WERI-Rb-1 (cell line): ENCODE data around the gene CALN1.

ENCODE experiments used
- DNase-seq: peaks from one replicate; pipeline ENCODE4 v3.0.0-alpha.2; 2020
- H3K27ac ChIP-seq: fragments of 250-450 bp; sonication (Bioruptor Pico); 2 replicates; pipeline ENCODE4 v1.5.1; 2020; ENCODE audit warnings: mild to moderate bottlenecking, moderate library complexity
- H3K27me3 ChIP-seq: fragments of 250-450 bp; sonication (Bioruptor Pico); 2 replicates; pipeline ENCODE4 v1.5.1; 2021; ENCODE audit warnings: mild to moderate bottlenecking, low read depth, moderate library complexity; ENCODE audit not compliant: insufficient read depth, severe bottlenecking
- H3K36me3 ChIP-seq: fragments of 250-450 bp; sonication (Bioruptor Pico); 2 replicates; pipeline ENCODE4 v1.5.1; 2020; ENCODE audit warnings: mild to moderate bottlenecking, moderate library complexity
- H3K4me3 ChIP-seq: 2 replicates; pipeline ENCODE4 v1.5.1; 2011; ENCODE audit warnings: low read depth, mild to moderate bottlenecking, control low read depth, low read length
- H3K9me3 ChIP-seq: fragments of 250-450 bp; sonication (Bioruptor Pico); 2 replicates; pipeline ENCODE4 v1.5.1; 2021; ENCODE audit warnings: mild to moderate bottlenecking, moderate library complexity; ENCODE audit not compliant: severe bottlenecking
- TF ChIP-seq, protein P1 (sequence below): IDR thresholded peaks from 2 replicates; pipeline ENCODE4 v1.5.1; 2011; ENCODE audit warnings: low read depth, mild to moderate bottlenecking, control low read depth, inconsistent platforms, low read length

The CALN1 gene

DNA sequence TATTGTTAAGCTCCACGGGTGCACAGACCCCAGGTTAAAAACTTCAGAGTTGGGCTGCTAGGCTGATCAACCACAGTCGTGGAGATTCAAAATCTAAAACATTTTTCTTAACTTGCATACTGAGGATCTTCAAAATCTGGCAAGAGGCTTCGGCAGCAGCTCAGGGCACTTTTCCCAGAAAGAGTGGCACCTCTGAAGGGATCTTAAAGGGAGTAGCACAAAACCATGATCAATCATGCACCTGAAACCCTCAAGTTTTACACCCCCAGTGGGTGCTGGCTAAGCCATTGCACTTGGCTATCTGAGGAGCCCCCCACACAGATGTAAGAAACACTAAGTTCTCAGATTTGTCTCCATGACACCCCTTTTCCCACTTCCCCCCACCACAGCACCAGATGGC is 151.7 kb downstream of the CALN1 start:
- peaks cover 14% of the 10 kb centered on the region for H3K27me3 ChIP-seq
- no peak overlapping the region for H3K27ac ChIP-seq
- TF ChIP-seq, protein P1, sequence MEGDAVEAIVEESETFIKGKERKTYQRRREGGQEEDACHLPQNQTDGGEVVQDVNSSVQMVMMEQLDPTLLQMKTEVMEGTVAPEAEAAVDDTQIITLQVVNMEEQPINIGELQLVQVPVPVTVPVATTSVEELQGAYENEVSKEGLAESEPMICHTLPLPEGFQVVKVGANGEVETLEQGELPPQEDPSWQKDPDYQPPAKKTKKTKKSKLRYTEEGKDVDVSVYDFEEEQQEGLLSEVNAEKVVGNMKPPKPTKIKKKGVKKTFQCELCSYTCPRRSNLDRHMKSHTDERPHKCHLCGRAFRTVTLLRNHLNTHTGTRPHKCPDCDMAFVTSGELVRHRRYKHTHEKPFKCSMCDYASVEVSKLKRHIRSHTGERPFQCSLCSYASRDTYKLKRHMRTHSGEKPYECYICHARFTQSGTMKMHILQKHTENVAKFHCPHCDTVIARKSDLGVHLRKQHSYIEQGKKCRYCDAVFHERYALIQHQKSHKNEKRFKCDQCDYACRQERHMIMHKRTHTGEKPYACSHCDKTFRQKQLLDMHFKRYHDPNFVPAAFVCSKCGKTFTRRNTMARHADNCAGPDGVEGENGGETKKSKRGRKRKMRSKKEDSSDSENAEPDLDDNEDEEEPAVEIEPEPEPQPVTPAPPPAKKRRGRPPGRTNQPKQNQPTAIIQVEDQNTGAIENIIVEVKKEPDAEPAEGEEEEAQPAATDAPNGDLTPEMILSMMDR: no peak
- H3K9me3 ChIP-seq: no peaks in the 10 kb centered on the region
- no peak for DNase-seq
- H3K4me3 ChIP-seq: no peak overlapping the region
- H3K36me3 ChIP-seq: no peaks in the 10 kb centered on the region

DNA sequence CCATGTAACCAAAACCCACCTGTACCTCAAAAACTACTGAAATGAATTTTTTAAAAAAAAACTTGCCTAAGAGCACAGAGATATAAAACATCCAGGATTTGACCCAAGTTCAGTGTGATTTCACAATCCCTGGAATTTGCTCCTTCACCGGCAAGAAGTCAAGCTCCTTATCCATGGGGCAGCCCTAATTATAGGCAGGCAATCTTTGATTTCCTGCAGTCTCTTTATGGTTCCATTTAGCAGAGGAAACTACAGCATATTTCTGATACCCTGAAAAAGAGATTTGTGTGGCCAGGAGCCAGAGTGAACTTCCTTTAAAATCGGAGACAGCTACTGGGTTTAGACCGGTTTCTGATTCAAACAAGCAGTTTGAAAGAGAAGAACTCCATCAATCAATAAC is 154.1 kb downstream of the CALN1 start:
- peaks cover 14% of the 10 kb centered on the region for H3K27me3 ChIP-seq
- TF ChIP-seq, protein P1: no peak

DNA sequence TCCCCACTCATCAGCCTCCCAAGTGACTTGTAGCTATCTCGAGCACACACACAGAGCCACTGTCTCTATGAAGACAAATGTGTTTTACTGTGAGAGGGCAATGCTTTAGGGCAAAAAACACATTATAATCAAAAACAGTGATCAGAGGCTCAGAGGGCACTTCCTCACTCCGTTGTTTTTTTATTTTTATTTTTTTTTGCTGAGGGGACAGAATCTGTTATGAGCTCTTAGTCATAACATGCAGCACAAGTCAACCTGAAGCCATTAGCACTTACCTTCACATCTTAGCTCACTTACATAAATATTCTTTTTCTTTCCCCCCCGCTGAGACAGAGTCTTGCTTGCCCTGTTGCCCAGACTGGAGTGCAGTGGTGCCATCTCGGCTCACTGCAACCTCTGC is 157.7 kb downstream of the CALN1 start:
- TF ChIP-seq, protein P1: no peak
- H3K27ac ChIP-seq: no peak overlapping the region
- no peaks in the 10 kb centered on the region for H3K36me3 ChIP-seq
- no peak overlapping the region for H3K4me3 ChIP-seq
- H3K27me3 ChIP-seq: peaks cover 8% of the 10 kb centered on the region
- no peaks in the 10 kb centered on the region for H3K9me3 ChIP-seq
- no peak for DNase-seq

More for the DNA sequence above, 154.1 kb downstream of the CALN1 start:
- H3K36me3 ChIP-seq: no peaks in the 10 kb centered on the region
- no peak overlapping the region for H3K27ac ChIP-seq
- DNase-seq: no peak
- H3K9me3 ChIP-seq: no peaks in the 10 kb centered on the region
- H3K4me3 ChIP-seq: no peak overlapping the region

DNA sequence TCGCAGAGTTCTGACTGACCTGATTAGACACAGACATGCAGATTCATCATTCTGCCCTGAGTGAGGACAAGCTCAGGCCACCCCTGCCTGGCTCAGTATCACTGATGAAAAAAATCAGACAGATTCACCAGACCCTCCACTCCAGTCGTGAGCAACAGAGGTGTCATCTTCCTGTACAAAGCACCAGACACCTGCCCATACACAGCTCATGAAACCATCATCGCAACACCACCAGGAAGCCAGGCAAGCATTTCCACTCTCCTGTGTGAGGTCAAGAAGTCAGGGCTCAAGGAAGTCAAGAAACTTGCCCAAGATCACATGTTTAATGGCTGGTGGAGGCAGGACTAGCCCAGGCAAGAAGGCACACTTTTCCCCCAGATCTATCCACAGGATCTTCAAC is 163.0 kb downstream of the CALN1 start:
- Histone ChIP-seq H3K9me3 (no peaks in the 10 kb centered on the region), H3K27ac (no peak overlapping the region), H3K27me3 (no peaks in the 10 kb centered on the region), H3K36me3 (no peaks in the 10 kb centered on the region), H3K4me3 (no peak overlapping the region)
- TF ChIP-seq, protein P1: no peak
- no peak for DNase-seq

DNA sequence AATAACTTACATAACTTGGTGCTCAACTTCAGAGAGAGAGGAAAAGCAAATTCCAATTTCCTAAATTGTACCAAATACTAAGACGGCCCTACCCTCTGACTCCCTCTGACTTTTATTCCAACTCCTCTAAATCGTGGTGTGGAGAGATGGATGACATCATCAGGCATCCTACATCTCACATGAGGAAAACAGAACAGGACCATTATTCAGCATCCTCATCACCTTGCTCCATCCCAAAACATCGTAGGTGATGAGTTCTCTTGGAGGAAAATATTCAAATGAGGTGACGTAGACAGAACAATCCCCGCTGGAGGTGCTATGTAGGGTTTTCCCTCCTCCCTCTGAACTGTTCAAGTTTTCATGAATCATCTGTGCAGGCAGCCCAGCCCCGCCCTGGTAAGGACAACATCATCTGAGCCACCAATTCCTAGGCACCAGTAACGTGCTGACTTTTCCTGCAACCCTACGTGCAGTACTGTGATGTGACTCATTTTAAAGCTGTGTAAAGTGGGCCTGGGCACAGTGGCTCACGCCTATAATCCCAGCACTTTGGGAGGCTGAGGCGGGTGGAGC is 167.2 kb downstream of the CALN1 start:
- TF ChIP-seq, protein P1: no peak

DNA sequence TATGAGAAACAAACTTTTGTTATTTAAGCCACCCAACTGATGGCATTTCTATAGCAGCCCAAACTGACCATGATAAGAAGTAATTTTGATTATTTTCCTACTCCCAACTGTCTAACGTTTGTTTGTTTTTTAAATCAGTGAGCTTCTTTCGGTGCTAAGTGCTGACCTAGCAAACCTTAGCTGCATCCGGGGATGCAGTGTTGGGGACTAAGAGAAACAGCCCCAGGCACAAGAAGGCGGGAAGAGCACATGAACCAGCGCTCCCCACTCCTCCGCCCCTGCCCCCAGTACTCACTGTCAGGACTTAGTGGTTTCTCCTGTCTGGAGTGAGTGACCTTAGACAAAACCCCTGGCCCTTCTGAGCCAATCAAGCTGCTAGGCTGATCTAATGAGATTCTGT is 168.8 kb downstream of the CALN1 start:
- Histone ChIP-seq H3K27ac (no peak overlapping the region), H3K9me3 (no peaks in the 10 kb centered on the region), H3K27me3 (peaks cover 25% of the 10 kb centered on the region), H3K36me3 (no peaks in the 10 kb centered on the region), H3K4me3 (no peak overlapping the region)
- TF ChIP-seq, protein P1: no peak
- DNase-seq: no peak

More for the DNA sequence above, 167.2 kb downstream of the CALN1 start:
- Histone ChIP-seq H3K27ac (no peak overlapping the region), H3K27me3 (peaks cover 18% of the 10 kb centered on the region), H3K9me3 (no peaks in the 10 kb centered on the region), H3K4me3 (no peak overlapping the region), H3K36me3 (no peaks in the 10 kb centered on the region)
- DNase-seq: no peak
